HG02763 (cell line): ENCODE results near the gene CDC42BPA.
A peak's percentile ranks its signal among the peaks of the same experiment; 100 is the strongest.
"Not testable (repeated sequence)": the region's sequence is repeated elsewhere in the genome, so short reads cannot be mapped to it uniquely, and the experiment has no call there.

Experiments used
- ATAC-seq: cut with Tn5 transposase; IDR thresholded peaks from one replicate; pipeline ENCODE4 v1.9.1; 2021; ENCODE audit warnings: mild to moderate bottlenecking, moderate library complexity; ENCODE audit not compliant: unreplicated experiment

CDC42BPA gene, protein sequence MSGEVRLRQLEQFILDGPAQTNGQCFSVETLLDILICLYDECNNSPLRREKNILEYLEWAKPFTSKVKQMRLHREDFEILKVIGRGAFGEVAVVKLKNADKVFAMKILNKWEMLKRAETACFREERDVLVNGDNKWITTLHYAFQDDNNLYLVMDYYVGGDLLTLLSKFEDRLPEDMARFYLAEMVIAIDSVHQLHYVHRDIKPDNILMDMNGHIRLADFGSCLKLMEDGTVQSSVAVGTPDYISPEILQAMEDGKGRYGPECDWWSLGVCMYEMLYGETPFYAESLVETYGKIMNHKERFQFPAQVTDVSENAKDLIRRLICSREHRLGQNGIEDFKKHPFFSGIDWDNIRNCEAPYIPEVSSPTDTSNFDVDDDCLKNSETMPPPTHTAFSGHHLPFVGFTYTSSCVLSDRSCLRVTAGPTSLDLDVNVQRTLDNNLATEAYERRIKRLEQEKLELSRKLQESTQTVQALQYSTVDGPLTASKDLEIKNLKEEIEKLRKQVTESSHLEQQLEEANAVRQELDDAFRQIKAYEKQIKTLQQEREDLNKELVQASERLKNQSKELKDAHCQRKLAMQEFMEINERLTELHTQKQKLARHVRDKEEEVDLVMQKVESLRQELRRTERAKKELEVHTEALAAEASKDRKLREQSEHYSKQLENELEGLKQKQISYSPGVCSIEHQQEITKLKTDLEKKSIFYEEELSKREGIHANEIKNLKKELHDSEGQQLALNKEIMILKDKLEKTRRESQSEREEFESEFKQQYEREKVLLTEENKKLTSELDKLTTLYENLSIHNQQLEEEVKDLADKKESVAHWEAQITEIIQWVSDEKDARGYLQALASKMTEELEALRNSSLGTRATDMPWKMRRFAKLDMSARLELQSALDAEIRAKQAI (N-terminal part only)

DNA sequence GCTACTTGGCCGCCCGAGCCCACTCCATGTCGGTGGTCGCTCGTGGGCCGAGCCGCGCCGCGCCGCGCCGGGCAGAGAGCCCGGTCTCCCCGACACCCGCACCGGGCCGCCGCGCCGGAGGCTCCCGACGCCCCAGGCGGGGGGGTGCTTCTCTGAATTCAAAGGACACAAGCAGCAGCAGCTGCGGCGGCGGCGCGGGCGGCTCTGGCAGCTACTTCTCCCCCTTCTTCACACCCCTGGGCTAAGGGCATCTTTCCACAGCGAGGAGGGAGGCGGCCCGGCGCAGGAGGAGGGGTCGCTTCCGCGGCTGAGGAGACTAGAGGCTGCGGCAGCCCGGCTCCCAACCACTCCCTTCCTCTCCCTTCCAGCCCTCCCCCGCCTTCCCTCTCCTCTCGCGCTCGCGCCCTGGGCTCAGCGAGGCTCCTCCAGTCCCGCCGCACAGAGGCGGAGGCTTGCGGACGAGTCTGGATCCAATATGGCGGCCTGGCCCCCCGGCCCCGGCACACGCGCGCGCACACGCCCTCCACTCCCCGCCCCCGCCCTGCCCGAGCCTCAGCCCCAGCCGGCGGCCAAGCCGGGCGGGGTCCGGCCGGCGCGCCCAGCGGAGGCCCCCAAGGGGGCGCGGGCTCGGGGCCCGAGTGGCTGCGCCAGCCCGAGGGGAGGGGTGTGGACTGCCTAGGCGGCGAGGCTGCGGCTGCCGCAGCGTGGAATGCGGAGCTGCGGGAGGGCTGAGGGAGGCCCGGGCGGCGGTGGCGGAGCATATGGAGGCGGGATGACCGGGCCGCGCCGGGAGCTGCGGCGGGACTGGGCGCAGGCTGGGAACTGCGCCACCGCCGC is at the start of gene CDC42BPA:
TSS of gene CDC42BPA (minus strand) at position 477 of the 837 bp plus-strand sequence. CDS start 1,310 bp downstream, outside the sequence.
- peak; percentile 56 for ATAC-seq

DNA sequence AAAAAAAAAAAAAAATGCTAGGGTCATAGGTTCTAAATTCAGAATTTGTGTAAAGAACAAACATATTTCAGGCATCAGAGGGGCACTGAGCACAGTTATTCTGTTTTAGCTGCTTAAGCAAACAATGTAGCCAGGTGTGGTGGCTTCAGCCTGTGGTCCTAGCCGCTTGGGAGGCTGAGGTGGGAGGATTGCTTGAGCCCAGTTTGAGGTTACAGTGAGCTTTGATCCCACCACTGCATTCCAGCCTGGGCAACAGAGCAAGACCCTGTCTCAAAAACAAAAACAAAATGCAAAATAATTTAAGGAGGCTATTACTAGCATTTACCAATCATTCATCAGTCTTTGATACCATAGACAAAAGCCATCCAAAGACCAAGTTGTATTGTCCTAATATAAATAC is 49.7 kb upstream of the CDC42BPA start:
- no peak for ATAC-seq

DNA sequence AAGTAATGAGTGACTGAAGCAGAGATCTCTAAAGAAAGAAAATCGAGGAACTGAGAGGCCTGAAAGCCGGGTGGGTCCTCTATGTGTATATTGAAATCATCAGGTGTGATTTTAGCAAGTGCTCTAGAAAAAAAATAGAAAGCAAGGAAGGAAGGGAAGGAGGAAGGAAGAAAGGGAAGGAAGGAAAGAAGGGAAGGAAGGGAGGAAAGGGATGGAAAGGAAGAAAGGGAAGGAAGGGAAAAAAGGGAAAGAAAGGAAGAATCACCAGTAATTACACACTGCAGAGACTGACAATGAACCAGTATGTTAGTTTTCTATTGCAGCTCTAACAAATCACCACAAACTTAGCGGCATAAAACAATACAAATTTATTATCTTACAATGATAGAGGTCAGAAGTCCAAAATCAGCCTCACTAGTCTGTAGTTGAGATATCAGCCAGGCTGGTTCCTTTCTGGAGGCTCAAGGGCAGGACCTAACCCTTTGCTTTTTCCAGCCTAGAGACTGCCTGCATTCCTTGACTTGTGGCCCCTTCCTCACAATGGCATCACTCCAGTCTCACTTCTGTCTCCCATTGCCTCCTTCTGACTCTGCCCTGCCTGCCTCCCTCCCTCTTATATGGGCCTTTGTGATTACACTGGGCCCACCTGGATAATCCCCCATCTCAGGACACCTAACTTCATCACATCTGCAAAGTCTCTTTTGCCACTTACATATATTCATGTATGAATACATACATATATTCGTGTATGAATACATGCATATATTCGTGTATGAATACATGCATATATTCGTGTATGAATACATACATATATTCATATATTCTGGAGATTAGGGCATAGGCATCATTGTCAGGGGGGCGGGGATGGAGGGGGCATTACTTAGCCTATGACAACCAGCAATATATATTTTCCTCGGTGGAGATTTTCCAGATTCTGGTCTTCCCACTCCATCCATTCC is 47.5 kb upstream of the CDC42BPA start:
- no peak for ATAC-seq

DNA sequence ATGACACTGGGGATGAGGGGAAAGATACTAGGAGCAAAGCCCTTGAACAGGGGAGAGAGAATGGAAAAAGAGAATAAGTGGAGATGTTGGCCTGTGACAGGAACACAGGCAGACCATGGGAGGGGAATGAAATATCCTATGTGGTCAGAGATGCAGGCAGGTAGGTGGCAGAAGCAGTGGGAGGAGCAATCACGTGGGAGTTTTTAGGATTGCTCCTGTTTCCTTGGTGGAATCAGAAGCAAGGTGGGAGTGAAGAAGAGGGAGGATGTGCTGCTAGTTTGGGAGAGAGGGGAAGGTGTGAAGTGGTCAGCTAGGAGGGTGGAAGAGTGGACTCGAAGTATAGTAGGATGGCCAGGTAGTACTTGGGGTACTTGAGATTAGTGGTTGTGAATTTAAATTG is 46.4 kb upstream of the CDC42BPA start:
- ATAC-seq = no peak

DNA sequence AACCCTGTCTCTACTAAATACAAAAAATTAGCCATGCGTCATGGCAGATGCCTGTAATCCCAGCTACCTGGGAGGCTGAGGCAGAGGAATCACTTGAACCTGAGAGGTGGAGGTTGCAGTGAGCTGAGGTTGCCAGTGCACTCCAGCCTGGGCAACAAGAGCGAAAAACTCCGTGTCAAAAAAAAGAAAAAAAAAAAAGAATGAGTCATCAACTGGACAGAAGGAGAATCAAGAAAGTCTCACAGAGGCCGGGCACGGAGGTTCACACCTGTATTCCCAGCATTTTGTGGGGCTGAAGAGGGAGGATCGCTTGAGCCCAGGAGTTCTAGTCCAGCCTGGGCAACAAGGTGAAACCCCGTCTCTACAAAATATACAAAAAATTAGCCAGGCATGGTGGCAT is 45.5 kb upstream of the CDC42BPA start:
- no peak for ATAC-seq

DNA sequence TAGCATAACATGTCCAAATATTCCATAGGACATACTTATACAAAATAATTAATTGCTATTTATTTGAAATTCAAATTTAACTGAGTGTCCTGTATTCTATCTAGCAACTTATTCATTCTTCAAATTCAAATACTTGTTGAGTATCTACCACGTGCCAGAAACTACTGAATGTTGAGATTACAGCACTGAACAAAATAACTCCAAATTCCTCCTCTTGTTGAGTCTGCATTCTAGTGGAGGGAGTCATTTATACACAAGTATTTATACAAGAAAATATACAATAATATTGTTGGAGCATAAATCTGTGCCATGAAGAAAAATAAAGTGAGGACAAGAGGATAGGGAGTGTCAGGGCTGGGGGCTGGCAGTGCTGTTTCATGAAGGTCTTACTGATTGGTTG is 43.7 kb upstream of the CDC42BPA start:
- no peak for ATAC-seq

DNA sequence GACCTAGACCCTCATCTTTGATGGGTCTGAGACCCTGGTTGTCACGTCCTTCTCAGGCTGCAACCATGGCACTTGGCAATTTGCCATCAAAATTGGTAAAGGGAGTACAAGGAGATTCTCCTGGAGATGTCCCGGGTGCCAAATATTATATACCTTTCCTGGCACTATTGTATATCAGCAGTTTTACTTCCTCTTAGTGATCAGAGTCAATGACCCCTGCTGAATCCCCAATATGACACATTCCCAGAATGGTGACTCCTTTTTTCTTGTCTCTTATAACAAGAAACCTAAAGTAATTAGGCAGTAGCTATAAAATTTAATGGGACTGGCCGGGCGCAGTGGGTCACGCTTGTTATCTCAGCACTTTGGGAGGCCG is 39.6 kb upstream of the CDC42BPA start:
- no peak for ATAC-seq

DNA sequence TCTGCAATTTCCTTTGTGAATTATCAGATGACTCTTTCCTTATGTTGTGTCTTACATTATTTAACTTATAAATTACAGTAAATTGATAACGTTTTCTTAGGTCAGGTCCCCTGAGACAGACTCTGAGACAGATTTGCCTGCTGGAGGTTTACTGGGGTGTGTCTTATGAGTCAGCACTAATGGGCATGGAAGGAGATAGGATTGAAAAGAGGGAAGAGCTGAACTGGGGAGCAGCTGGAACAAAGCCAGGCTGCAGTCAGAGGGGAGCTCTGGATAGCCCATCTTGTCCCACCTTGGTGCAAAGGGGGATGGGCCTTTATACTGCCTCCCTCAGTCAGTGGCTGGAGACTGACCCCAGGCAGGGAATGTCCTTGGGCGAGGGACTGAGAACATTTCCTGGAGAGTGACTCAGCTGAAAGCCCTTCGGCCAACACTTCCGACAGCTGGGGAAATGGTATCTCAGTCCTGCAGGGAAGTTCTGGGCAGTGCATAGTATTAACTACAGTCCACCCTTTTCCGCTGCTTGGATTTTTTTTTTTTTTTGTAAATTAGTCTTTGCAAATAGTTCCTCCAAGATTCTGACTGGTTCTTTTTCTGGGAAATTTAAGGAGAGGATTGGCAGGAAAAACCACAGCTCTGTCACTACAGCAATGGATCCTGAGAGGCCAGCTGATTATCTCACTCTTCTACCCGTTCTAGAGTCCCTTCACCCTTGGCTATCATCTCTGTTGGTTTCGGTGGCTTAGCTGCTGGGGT is 39.1 kb upstream of the CDC42BPA start:
- ATAC-seq = no peak

DNA sequence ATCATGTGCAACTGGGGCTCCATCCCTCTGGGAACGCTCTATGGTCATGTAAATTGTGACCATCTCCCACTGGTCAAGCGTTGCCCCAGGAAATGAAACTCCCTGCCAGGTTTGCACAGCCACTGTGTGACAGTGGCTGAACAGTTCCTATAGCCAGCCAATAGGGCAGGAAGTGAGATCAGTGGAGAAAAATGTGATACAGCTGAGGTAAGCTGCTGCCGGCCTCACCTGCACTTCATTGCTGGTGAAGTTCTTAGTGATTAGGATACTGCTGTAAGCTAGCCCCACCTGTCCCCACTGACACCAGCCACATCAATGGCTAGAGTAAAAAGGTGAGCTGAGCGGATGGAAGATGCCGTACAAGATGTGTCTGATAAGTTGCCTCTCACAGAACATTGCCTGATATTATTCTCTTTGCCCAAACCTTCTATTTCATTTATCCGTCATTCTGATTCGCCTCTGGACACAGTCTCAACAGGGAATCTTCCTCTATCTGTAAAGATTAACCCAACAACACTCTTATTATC is 38.4 kb upstream of the CDC42BPA start:
- no peak for ATAC-seq

DNA sequence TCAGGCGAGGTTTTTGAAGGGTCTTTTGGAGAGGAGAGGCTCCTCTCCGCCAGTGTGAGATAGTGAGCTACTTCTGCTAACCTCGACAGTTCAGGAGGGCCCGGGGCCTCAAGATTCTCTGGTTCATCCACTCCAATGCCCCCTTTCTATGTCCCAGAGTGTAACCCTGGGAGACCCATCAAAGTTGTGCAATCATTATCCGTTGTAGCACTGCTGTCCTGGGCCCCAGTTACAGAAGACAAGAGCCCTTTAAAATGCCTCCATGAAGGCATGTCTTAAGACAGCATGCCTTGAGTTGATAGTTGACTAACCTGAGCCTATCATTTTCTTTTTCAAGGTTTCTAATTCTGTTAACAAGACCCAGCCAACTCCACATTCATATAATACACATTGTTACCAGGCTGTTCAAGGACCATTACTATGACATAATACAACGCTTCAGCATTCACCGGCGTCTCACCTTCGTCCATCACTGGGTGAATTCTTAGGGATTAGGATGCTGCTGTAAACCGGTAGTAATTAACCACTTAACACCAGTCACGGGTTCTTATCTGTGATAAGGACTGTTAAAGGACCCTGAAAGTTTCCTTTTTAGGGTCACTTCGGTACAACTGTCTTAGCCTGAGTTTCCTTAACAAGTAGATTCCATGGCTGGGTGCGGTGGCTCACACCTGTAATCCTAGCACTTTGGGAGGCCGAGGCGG is 37.4 kb upstream of the CDC42BPA start:
- no peak for ATAC-seq

DNA sequence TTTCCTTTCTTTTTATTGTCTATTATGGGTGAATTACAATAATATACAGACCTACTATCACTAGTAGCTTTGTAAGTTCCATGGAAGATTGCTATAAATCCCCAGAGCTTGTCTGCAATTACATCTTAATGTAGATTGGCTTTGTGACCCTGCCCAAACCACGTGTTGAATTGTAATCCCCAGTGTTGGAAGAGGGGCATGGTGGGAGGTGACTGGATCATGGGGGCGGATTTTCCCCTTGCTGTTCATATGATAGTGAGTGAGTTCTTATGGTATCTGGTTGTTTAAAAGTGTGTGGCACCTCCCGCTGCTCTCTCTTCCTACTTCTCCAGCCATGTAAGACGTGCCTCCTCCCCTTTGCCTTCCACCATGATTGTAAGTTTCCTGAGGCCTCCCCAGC is 34.9 kb upstream of the CDC42BPA start:
- ATAC-seq = no peak

DNA sequence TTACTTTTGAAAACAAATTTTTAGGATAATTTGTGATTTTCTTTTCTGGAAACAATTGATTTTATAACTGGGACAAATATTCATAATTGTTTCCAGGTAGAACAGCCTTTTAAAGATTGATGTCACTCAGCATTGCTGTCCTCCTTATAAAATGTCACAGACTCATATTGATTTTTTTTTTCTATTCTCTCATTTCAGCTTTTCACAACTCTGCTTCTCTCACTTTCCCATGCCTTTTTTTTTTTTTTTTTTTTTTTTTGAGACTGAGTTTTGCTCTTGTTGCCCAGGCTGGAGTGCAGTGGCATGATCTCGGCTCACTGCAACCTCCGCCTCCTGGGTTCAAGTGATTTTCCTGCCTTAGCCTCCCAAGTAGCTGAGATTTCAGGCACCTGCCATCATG is 33.9 kb upstream of the CDC42BPA start:
- ATAC-seq = not testable (repeated sequence)

DNA sequence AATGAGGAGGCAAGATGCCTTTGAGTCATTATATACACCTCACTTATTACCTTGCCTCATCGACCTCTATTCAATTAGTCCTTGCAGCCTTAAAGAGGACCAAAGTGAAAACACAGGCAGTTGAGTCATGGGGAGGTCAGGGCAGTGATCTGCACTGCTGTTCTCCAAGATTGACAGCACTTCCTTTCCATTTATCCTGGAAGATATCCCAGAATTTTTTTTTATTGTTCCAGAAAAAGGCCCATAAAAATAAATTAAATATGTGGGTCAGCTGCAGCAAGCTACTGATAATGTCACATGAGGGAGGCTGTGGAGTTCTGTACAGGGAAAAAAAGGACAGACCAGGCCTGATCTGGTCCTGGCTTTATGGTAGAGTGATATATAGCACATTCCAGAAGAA is 33.2 kb upstream of the CDC42BPA start:
- no peak for ATAC-seq

DNA sequence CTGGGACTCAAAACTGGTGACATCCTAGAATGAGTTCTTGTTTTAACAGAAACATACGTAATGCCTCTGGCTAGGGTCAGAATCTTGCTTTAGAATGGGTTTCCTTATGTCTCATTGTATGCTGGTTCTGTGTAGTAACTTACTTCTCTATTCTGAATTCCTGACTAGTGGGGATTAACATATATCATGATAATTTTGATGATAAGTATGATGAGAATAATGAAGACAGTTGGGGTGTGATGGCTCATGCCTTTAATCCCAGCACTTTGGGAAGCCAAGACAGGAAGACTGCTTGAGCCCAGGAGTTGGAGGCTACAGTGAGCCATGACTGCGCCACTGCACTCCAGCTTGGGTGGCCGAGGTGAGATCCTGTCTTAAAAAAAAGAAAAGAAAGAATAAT is 31.7 kb upstream of the CDC42BPA start:
- no peak for ATAC-seq

DNA sequence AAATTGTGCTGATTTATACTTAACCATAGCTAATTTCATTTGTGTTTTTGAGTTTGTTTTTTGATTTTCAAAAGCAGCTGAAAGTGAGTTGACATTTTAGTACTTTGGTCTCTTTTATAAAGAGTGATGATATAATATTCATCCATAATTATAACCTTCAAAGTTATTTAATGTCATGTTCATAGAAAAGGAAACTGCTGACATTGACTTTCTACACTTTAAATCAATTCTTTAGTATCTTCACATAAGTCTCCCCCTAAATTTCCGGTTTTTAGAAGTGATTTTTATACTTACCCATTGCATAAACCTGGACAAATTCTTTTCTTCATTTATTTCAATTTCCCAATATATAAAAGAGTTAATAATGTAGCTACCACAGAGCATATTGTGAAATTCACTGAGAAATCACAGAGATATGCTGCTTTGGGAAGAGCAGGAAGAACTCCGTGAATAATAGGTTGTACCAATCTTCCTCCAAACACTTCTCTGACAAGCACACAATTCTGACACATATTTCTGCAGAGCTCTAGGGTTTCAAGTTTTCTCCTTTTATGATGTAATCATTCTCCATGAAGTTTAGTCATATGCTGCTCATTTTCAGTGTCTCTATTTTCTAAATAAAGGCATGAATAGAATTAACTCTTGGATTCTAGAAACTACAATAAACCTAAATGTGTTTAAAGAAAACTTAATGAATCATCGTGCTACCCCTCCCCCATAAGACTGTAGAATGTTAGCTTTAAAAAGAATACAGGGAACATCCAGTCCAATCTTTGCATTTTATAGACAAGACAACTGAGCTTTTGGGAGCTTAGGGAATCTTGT is 25.6 kb upstream of the CDC42BPA start:
- ATAC-seq = no peak

DNA sequence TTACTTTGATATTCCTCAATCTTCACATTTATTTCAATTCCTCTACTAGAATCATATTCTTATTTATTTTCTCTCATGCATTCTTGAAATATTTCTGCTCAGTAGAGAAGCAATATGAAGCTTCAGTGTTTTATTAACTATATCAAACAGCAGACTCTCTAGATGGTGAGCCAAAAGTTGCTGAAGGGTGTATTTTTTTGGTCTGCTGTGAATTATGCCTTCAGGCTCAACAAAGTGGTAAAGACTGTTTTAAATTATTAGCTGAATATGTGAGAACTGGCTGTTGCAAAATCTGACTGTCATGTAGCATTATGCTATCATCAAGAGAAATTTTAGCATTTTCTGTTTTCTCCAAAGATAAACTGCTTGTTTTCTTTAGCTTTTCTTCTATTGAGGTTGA is 24.9 kb upstream of the CDC42BPA start:
- no peak for ATAC-seq

DNA sequence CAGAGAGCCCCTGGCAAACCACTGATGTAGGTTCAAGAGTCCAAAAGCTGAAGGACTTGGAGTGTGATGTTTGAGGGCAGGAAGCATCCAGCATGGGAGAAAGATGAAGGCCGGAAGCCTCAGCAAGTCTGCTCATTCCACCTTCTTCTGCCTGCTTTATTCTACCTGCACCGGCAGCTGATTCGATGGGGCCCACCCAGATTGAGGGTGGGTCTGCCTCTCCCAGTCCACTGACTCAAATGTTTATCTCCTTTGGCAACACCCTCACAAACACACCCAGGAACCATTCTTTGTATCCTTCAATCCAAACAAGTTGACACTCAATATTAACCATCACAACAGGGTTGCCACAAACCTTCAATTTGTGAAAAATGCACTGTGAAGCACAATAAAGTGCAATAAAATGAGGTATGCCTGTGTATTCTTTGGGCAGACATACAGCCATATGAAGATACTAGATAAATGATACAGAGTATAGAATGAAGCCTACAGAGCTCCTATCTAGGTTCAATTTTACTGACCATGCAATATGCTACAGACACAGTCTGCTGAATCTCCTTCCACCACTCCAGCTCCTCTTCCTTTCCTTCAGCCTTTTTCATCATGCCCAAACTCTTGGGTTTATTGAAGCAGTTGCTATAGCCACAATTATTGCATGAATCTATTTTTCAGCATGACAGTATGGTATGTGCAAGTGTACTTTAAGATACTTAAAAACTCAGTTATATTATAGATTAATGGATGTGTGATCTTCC is 24.0 kb upstream of the CDC42BPA start:
- ATAC-seq = no peak
